OCI-M2 (cell line): Measurements from ENCODE around the gene CDK17.
"Not testable (repeated sequence)": the region's sequence is repeated elsewhere in the genome, so short reads cannot be mapped to it uniquely, and the experiment has no call there.

Experiments used
- DNase-seq: peaks from one replicate; lab custom pipeline; 2025; ENCODE audit not compliant: unreplicated experiment; lab: John Stamatoyannopoulos, UW

The CDK17 gene

GRCh38 chr12:96419576-96420276 is 19.5 kb upstream of the CDK17 start:
- DNase-seq = no peak

- DNase-seq = not testable (repeated sequence)
Observed at GRCh38 chr12:96417688-96418087, 17.4 kb upstream of the CDK17 start.

GRCh38 chr12:96416033-96416799 is 16.0 kb upstream of the CDK17 start:
- no peak for DNase-seq

- no peak for DNase-seq
Observed at GRCh38 chr12:96414637-96415036, 14.4 kb upstream of the CDK17 start.

GRCh38 chr12:96412431-96412830 is 12.2 kb upstream of the CDK17 start:
- no peak for DNase-seq

GRCh38 chr12:96409731-96410130 is 9.5 kb upstream of the CDK17 start:
- no peak for DNase-seq

- no peak for DNase-seq
Observed at GRCh38 chr12:96408993-96409392, 8.8 kb upstream of the CDK17 start.

GRCh38 chr12:96407429-96408097 is 7.3 kb upstream of the CDK17 start:
- DNase-seq = not testable (repeated sequence)

- DNase-seq = no peak
Observed at GRCh38 chr12:96404696-96405095, 4.5 kb upstream of the CDK17 start.

- no peak for DNase-seq
Observed at GRCh38 chr12:96403870-96404269, 3.6 kb upstream of the CDK17 start.

- DNase-seq = not testable (repeated sequence)
Observed at GRCh38 chr12:96402522-96402921, 2.3 kb upstream of the CDK17 start.

GRCh38 chr12:96402061-96402460 is 1.8 kb upstream of the CDK17 start:
- no peak for DNase-seq

- no peak for DNase-seq
Observed at GRCh38 chr12:96401076-96401871, 1.0 kb upstream of the CDK17 start.

GRCh38 chr12:96400631-96401075 is 414 bp upstream of the CDK17 start:
- no peak for DNase-seq

- no peak for DNase-seq
Observed at GRCh38 chr12:96399120-96399918, 920 bp downstream of the CDK17 start.

GRCh38 chr12:96398424-96399119 is 1.7 kb downstream of the CDK17 start:
- DNase-seq = no peak

- DNase-seq = no peak
Observed at GRCh38 chr12:96397756-96398423, 2.3 kb downstream of the CDK17 start.

- no peak for DNase-seq
Observed at GRCh38 chr12:96396914-96397313, 3.3 kb downstream of the CDK17 start.

- no peak for DNase-seq
Observed at GRCh38 chr12:96396209-96396608, 4.0 kb downstream of the CDK17 start.
